H1 (cell line): Measurements from ENCODE around the gene C16orf87.

ENCODE experiments used
- BRCA1 ChIP-seq: IDR thresholded peaks from 2 replicates; pipeline ENCODE4 v1.6.1; 2012; ENCODE audit warnings: low read depth, low read length, improper control_type of control experiment
- CEBPB ChIP-seq: IDR thresholded peaks from 2 replicates; pipeline ENCODE4 v1.6.1; 2012; ENCODE audit warnings: low read depth, low read length
- CREB1 ChIP-seq: IDR thresholded peaks from 2 replicates; pipeline ENCODE4 v1.6.1; 2012; ENCODE audit warnings: inconsistent platforms
- EZH2 ChIP-seq: fragments of 200-600 bp; sonication (generic); IDR thresholded peaks from 2 replicates; pipeline ENCODE4 v1.7.1; 2012; ENCODE audit warnings: low read depth, mild to moderate bottlenecking, moderate library complexity, low read length, inconsistent platforms; ENCODE audit not compliant: severe bottlenecking
- POLR2A ChIP-seq, 2 experiments: IDR thresholded peaks; 1 replicate in 1 of 2; 2 replicates in 1 of 2; pipeline ENCODE4 v1.6.1; 2011; ENCODE audit warnings: low read depth in 2 of 2, low read length in 2 of 2, mild to moderate bottlenecking in 2 of 2; ENCODE audit errors: control extremely low read depth in 1 of 2
- POLR2AphosphoS5 ChIP-seq: IDR thresholded peaks from 2 replicates; pipeline ENCODE4 v1.6.1; 2011; ENCODE audit warnings: low read depth, low read length
- TAF1 ChIP-seq: IDR thresholded peaks from 2 replicates; pipeline ENCODE4 v1.6.1; 2011; ENCODE audit warnings: mild to moderate bottlenecking, low read depth, low read length
- TF ChIP-seq, protein P1 (sequence below), 3 experiments: IDR thresholded peaks; 1 replicate in 2 of 3; 2 replicates in 1 of 3; pipeline versions ENCODE4 v1.5.1 to v1.6.1; 2011; ENCODE audit warnings: low read length in 3 of 3, mild to moderate bottlenecking in 3 of 3, inconsistent platforms in 2 of 3, low read depth in 1 of 3, moderate library complexity in 1 of 3; ENCODE audit not compliant: insufficient read depth in 1 of 3; ENCODE audit errors: control extremely low read depth in 1 of 3
- TF ChIP-seq, protein P2 (sequence below): IDR thresholded peaks from 2 replicates; pipeline ENCODE4 v1.6.1; 2012; ENCODE audit warnings: low read length, inconsistent platforms
- TF ChIP-seq, protein P3 (sequence below): IDR thresholded peaks from 2 replicates; pipeline ENCODE4 v1.6.1; 2012; ENCODE audit warnings: inconsistent platforms

DNA sequence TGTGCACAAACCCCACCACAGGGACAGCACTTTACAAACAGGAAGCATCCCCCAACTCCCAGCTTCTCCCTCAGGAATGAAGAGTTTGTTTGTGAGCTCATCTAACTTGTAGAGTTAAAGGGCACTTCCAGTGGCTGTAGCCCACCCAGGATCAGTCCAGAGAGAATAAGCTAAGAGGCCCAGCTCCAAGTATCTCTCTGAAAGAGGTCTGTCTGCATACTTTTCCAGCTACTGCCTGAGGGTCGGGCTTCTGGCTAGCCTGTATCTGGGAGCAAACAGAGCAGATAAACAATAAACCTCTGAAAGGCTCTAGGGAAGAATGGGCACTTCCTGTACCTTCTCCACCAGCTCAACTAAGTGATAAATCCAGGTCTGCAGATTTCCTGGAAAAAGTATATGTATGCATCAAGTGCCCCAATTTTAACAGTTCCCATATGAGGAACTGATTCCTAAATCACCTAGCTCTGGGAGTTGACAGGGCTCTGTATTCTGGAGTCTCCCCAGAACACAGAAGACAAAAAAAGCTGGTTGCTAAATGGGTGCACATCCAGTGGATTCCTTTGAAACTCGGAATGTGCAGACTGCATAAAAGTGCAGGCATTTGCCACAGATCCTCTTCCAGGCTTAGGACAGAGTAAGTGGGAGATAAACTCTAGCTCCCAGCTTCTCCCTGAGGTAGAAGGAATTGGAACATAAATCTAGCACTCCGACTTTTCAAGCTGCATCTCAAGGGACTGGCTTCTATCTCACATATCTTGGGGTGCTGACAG is 45.7 kb downstream of the C16orf87 start:
- TF ChIP-seq, protein P1, sequence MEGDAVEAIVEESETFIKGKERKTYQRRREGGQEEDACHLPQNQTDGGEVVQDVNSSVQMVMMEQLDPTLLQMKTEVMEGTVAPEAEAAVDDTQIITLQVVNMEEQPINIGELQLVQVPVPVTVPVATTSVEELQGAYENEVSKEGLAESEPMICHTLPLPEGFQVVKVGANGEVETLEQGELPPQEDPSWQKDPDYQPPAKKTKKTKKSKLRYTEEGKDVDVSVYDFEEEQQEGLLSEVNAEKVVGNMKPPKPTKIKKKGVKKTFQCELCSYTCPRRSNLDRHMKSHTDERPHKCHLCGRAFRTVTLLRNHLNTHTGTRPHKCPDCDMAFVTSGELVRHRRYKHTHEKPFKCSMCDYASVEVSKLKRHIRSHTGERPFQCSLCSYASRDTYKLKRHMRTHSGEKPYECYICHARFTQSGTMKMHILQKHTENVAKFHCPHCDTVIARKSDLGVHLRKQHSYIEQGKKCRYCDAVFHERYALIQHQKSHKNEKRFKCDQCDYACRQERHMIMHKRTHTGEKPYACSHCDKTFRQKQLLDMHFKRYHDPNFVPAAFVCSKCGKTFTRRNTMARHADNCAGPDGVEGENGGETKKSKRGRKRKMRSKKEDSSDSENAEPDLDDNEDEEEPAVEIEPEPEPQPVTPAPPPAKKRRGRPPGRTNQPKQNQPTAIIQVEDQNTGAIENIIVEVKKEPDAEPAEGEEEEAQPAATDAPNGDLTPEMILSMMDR (IDR thresholded peaks at IDR 0.05; ENCODE audit: control extremely low read depth in 1 of 3, insufficient read depth in 1 of 3, low read depth in 1 of 3, low read length in 3 of 3): no peak
- TF ChIP-seq POLR2AphosphoS5: no peak
- TF ChIP-seq CEBPB: no peak
- TF ChIP-seq, protein P2, sequence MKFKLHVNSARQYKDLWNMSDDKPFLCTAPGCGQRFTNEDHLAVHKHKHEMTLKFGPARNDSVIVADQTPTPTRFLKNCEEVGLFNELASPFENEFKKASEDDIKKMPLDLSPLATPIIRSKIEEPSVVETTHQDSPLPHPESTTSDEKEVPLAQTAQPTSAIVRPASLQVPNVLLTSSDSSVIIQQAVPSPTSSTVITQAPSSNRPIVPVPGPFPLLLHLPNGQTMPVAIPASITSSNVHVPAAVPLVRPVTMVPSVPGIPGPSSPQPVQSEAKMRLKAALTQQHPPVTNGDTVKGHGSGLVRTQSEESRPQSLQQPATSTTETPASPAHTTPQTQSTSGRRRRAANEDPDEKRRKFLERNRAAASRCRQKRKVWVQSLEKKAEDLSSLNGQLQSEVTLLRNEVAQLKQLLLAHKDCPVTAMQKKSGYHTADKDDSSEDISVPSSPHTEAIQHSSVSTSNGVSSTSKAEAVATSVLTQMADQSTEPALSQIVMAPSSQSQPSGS: no peak
- TF ChIP-seq POLR2A (IDR thresholded peaks at IDR 0.05; ENCODE audit: control extremely low read depth in 1 of 2, low read depth in 2 of 2, low read length in 2 of 2): no peak
- TF ChIP-seq, protein P3, sequence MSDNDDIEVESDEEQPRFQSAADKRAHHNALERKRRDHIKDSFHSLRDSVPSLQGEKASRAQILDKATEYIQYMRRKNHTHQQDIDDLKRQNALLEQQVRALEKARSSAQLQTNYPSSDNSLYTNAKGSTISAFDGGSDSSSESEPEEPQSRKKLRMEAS: no peak
- TF ChIP-seq TAF1: no peak
- no peak for TF ChIP-seq BRCA1
- no peak for TF ChIP-seq EZH2
- TF ChIP-seq CREB1: no peak
